ENCODE data around the gene TIMP3. TPM values are rescaled to one million over a fixed set of nuclear protein-coding genes. Genes with fewer than 3 reads are reported as not detected.

The TIMP3 gene
- polyA plus RNA-seq, 1 of the 3 experiments (the other 2 are of a cell fraction), result 26.1 TPM

DNA sequence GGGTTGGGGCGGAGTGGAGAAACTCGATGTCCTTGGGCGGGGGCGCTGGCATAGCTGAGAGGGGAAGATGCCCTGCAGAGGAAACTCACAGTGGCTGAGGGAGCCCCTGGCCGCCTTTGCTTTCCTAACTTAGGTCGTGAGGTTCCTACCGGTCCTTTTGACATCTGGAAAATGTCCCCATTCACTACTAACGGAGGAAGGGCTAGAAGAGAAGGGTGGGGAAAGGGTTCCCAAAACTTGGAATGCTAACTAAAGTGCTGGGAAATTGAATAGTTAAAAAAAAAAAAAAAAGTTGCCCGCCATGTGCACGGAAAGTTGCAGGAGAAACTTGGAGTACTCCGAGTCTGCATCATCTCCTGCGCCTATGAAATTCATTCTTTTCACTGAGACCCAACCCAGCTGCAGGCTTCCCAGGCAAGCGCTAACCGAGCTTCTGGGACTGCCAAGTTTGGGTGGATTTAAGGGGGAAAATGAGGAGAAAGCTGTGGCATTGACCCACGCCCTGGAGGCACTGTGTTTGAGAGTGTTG, 796 bp downstream of the TIMP3 start:
- Histone ChIP-seq H3K4me2 (peak overlapping the region; percentile 85), H4K20me1 (ENCODE audit: insufficient read depth) (0 out of 2 replicates have a peak, but pooled peaks cover 11% of the 10 kb centered on the region), H3F3A (replicated peaks; ENCODE audit: insufficient read depth) (no peaks in the 10 kb centered on the region), H2AFZ (ENCODE audit: low read depth) (0 out of 2 replicates have a peak overlapping the region, but pooled peaks have one; percentile 65), H3K9me3 (no peaks in the 10 kb centered on the region), H3K36me3 (replicated peaks in 1 of 2; ENCODE audit: control insufficient read depth in 1 of 2, insufficient read depth in 2 of 2, low read length in 1 of 2) (no peaks in the 10 kb centered on the region), H3K9me2 (no peaks in the 10 kb centered on the region), H3K4me3 (ENCODE audit: low read depth in 2 of 2, low read length in 1 of 2) (peak overlapping the region; percentile 63 to 71), H3K27me3 (ENCODE audit: insufficient read depth) (no peaks in the 10 kb centered on the region), H3K9ac (peak overlapping the region; percentile 52; the same call in 1 of the 2 replicates), H3K79me2 (ENCODE audit: insufficient read depth) (peaks cover 11% of the 10 kb centered on the region; the same call in 1 of the 2 replicates), H3K27ac (ENCODE audit: low read depth in 2 of 2, low read length in 1 of 2) (no peak overlapping the region; a peak in 1 of 4 replicates), H3K4me1 (ENCODE audit: control insufficient read depth in 1 of 2, insufficient read depth in 2 of 2, low read depth in 1 of 2, low read length in 1 of 2) (peaks cover 8 to 26% of the 10 kb centered on the region in 2 experiments; a peak in 3 of 4 replicates)
- TF ChIP-seq ELF1 (IDR thresholded peaks at IDR 0.05) (no peak), MXI1 (IDR thresholded peaks at IDR 0.05; ENCODE audit: low read depth, low read length) (peak; percentile 24; the same call in 1 of the 2 replicates)
- POLR2A ChIA-PET, result interaction anchor here (0.6 to 1.3 kb wide), 4 partner anchors 40 to 193 kb away, joined by 3 to 6 read pairs (median 3); no protein-coding TSS in a partner anchor
- no peak for DNase-seq
- WGBS (ENCODE audit: low lambda C conversion rate), result 33% methylated on average over 12 of the region's 15 CpGs
- CTCF ChIA-PET, result interaction anchor here (0.9 to 12.7 kb wide), 9 partner anchors 11 to 273 kb away, joined by 3 to 92 read pairs (median 5); no protein-coding TSS in a partner anchor

DNA sequence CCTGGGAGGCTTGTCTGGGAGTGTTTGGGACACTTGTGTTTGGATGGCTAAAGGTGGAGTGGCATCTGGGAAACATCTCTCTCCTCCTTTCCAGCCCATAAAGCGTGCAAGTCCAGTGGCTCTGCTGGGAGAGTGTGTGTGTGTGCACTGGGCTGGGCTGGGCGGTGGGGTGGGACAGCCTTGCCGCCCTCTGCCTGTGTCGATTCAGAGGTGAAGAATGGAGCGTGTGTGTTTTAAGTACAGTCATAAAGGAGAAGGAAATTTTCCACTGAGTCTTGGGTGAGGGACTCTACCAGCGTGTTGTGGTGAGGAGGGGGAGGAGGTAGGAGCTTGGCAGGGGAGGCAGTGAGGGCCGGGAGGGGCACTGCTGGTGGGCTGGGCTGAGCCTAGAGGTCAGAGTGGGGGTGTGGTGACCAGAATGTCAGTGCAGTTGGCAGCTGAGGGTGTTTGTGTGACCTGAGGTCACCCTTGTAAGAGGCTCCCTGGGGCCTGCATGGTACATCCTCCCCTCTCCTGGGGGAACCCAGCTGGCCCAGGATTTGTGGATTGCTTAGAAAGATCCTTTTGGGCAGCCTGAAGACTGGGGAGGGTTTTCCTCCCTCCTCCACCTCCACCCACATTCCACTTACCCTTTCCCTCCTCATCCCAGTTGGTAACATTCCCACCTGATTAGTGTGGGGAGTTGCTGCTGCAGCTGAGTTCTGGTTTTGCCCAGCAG, 1.7 kb downstream of the TIMP3 start:
- no peak for TF ChIP-seq SIN3A (IDR thresholded peaks at IDR 0.05; ENCODE audit: borderline replicate concordance, low read depth, low read length)
- TF ChIP-seq TAF1 (IDR thresholded peaks at IDR 0.05; ENCODE audit: borderline replicate concordance, low read depth, low read length), result no peak
- TF ChIP-seq POLR2AphosphoS5 (IDR thresholded peaks at IDR 0.05; ENCODE audit: low read depth, low read length), result no peak
- TF ChIP-seq FOSL2 (IDR thresholded peaks at IDR 0.05; ENCODE audit: borderline replicate concordance, low read depth), result no peak
- no peak for TF ChIP-seq RXRA (IDR thresholded peaks at IDR 0.05; ENCODE audit: borderline replicate concordance, low read depth)
- no peak for TF ChIP-seq GABPA (IDR thresholded peaks at IDR 0.05; ENCODE audit: low read depth)
- no peak for TF ChIP-seq EP300 (IDR thresholded peaks at IDR 0.05; ENCODE audit: borderline replicate concordance in 1 of 2, low read depth in 1 of 2, low read length in 1 of 2)
- TF ChIP-seq, protein P1, sequence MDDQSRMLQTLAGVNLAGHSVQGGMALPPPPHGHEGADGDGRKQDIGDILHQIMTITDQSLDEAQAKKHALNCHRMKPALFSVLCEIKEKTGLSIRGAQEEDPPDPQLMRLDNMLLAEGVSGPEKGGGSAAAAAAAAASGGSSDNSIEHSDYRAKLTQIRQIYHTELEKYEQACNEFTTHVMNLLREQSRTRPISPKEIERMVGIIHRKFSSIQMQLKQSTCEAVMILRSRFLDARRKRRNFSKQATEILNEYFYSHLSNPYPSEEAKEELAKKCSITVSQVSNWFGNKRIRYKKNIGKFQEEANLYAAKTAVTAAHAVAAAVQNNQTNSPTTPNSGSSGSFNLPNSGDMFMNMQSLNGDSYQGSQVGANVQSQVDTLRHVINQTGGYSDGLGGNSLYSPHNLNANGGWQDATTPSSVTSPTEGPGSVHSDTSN (IDR thresholded peaks at IDR 0.05), result no peak
- TF ChIP-seq, protein P2, sequence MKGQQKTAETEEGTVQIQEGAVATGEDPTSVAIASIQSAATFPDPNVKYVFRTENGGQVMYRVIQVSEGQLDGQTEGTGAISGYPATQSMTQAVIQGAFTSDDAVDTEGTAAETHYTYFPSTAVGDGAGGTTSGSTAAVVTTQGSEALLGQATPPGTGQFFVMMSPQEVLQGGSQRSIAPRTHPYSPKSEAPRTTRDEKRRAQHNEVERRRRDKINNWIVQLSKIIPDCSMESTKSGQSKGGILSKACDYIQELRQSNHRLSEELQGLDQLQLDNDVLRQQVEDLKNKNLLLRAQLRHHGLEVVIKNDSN (IDR thresholded peaks at IDR 0.05; ENCODE audit: borderline replicate concordance, low read depth), result no peak
- no peak for TF ChIP-seq JUND (IDR thresholded peaks at IDR 0.05)
- TF ChIP-seq NRF1 (IDR thresholded peaks at IDR 0.05; ENCODE audit: low read depth, low read length), result no peak
- peak overlapping the region; percentile 63 to 71 for H3K4me3 ChIP-seq (ENCODE audit: low read depth in 2 of 2, low read length in 1 of 2)
- no peaks in the 10 kb centered on the region for H3F3A ChIP-seq (replicated peaks; ENCODE audit: insufficient read depth)
- H2AFZ ChIP-seq (ENCODE audit: low read depth), result no peak overlapping the region
- no peaks in the 10 kb centered on the region for H3K27me3 ChIP-seq (ENCODE audit: insufficient read depth)
- peaks cover 8 to 26% of the 10 kb centered on the region in 2 experiments; a peak in 3 of 4 replicates for H3K4me1 ChIP-seq (ENCODE audit: control insufficient read depth in 1 of 2, insufficient read depth in 2 of 2, low read depth in 1 of 2, low read length in 1 of 2)
- peaks cover 11% of the 10 kb centered on the region; the same call in 1 of the 2 replicates for H3K79me2 ChIP-seq (ENCODE audit: insufficient read depth)
- WGBS (ENCODE audit: low lambda C conversion rate), result 66% methylated on average over 7 of the region's 7 CpGs
- no peak for DNase-seq
- no peaks in the 10 kb centered on the region for H3K36me3 ChIP-seq (replicated peaks in 1 of 2; ENCODE audit: control insufficient read depth in 1 of 2, insufficient read depth in 2 of 2, low read length in 1 of 2)
- ChIA-PET POLR2A (interaction anchor here (0.6 to 0.7 kb wide), 2 partner anchors 39 to 154 kb away, joined by 3 to 6 read pairs; no protein-coding TSS in a partner anchor), CTCF (interaction anchor here (0.7 to 12.7 kb wide), 9 partner anchors 10 to 198 kb away, joined by 3 to 92 read pairs (median 4); no protein-coding TSS in a partner anchor)
- H3K4me2 ChIP-seq, result peak overlapping the region; percentile 85
- 0 out of 2 replicates have a peak overlapping the region, but pooled peaks have one; percentile 52 for H3K9ac ChIP-seq
- H4K20me1 ChIP-seq (ENCODE audit: insufficient read depth), result 0 out of 2 replicates have a peak, but pooled peaks cover 11% of the 10 kb centered on the region
- H3K9me3 ChIP-seq, result no peaks in the 10 kb centered on the region
- H3K9me2 ChIP-seq, result no peaks in the 10 kb centered on the region
- no peak overlapping the region for H3K27ac ChIP-seq (ENCODE audit: low read depth in 2 of 2, low read length in 1 of 2)

All from SK-N-SH (cell line).